Hypothalamus (tissue), 51 donors: ENCODE data around the gene DEPP1.

Experiments
- DNase-seq, 51 donors: peaks; one replicate each; lab custom pipeline; 2025; lab: John Stamatoyannopoulos, UW

Gene DEPP1

DNA sequence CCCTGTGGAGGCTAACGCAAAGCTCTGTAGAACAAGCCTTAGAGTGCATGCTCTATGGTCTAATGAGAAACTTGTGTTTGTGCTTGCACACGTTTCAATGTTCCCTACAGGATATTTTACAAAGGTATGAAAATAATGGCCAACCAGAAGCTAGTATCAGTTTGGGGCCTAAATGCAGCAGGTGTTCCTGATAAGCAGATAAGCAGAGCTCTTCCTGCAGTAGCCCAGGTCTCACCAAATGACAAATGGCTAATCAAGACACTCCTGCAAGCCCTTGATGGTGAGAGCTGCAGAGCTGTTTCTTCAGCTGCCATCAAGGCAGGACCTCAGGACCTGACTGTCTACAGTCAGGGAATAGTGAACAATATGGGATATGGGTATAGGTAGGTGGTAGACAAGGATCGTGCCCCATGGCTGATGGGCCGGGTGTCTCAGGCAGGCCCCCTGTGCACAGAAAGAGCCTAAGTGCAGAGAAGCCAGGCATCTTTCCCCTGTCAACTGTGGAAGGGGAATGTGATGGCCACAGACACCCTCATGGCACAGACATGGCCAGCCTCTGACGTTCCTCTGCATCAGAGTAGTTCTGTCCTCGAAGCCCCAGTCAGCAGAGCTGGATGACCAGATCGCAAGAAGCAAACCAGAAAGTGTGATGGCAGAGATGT is 42.2 kb downstream of the DEPP1 start:
- DNase-seq: no peak

DNA sequence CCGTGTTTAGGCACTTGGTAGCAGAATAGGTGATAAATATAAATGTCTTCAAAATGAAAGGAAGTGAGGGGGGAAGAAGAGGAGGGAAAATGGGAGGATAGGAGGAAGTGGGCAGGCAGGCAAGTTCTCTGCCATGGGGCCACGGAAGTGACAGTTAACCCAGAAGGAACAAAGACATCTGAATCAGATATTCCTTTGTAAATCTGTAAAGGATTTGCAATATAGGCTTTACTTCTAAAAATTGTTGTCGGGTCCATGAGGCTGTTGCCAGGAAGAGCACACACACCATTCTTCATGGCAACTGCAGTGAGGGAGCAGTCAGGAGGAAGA is 42.7 kb downstream of the DEPP1 start:
- no peak for DNase-seq

DNA sequence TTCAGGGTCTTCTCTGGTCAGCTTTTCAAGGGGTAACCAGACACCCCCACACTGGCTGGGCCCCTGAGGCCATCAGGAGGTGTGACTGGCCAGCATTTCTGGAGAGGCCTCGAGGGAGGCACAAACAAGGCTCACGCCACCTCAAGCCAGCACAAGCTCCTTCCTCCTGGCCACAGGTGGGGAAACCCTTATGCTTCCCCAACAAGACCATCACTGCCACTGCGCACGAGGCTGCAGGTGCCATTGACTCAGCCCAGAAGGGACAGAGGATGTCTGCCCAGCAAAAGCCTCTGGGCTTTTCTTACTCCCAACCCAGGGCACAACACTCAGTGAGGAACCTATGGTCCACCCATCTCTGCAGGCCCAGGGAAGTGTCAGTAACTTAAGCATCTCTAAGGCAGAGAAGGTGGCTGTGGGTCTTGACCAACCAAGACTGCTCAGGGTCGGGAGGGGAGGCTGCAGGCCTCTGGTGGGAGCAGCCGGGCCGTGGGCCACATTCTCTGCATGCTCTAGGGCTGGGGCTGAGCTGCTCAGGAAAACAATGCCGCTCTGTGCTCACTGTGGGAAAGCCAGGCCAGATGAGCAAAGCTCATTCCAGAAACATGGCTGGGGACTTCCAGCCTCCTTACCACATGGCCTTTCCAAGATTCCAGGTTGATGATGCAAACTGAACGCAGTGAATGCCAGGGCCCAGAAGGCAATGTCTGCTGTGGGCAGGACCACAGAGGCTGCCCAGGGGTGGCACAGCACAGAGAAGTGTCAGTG is 43.2 kb downstream of the DEPP1 start:
- peak in 43 of 51 donors; percentile 16 to 86 (median 68) for DNase-seq

DNA sequence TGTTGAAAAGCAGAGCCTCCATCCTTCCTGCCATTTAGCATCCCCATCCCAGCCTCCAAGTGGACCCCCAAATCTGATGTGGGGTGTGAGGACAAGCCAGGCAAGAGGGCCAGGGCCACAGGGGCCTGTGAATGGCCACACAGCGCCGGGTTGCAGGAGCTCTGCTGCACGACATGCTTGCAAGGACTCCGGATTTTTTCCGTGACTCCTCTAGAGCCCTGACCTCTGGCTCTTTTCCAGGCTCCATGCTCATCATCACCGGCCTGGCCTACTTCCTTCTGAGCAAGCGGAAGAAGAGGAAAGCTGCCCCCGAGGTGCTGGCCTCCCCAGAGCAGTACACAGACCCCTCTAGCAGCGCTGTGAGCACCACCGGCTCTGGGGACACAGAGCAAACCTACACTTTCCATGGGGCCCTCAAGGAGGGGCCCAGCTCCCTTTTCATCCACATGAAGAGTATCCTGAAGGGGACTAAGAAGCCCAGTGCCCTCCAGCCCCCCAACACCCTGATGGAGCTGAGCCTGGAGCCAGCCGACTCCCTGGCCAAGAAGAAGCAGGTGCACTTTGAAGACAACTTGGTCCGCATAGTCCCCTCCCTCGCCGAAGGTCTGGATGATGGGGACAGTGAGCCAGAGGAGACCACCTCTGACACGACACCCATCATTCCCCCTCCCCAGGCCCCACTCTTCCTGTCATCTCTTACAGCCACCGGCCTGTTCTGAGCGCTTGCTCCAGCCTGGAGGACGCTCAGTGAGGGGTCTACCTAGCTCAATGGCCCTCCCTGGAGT is 44.0 kb downstream of the DEPP1 start:
- peak in 1 of 51 donors; percentile 13 for DNase-seq

DNA sequence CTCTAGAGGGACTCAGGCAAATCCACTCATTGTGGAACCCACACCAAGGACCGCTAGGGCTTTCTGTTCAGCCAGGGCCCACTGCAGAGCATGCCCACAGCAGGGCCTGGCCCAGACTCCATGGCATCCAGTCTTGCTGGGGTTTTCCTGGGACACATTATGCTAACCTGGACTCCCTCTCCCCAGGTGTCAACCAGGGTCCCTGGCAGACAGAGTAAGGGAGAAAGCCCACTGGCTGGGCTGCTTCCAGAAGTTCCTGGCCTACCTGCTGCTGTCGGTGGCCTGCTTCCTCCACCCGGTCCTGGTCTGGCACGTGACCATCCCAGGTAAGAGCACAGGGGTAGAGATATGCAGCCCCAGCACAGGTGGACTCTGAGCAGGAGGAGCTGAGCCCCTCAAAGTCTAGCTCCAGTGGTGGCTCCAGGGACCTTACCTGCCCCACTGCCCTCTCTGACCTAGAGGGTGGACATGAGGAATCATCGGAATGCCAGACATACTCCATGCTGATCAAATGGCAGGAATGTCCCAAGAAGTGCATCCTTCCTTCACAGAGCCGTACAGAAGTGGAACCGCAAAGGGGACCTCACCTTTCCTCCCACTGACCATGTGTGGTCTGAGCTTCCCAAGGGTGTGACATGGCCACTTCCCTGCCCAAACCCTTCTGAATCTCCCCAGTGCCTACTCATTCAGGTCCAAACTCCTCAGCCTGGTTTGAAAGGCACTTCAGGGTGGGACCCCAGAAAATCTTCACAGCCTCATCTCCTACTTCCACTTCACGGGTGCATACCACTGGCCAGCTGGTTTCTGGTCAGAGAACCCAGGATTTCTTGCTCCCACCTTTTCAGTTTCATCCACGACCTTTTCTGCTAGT is 44.9 kb downstream of the DEPP1 start:
- DNase-seq: no peak

DNA sequence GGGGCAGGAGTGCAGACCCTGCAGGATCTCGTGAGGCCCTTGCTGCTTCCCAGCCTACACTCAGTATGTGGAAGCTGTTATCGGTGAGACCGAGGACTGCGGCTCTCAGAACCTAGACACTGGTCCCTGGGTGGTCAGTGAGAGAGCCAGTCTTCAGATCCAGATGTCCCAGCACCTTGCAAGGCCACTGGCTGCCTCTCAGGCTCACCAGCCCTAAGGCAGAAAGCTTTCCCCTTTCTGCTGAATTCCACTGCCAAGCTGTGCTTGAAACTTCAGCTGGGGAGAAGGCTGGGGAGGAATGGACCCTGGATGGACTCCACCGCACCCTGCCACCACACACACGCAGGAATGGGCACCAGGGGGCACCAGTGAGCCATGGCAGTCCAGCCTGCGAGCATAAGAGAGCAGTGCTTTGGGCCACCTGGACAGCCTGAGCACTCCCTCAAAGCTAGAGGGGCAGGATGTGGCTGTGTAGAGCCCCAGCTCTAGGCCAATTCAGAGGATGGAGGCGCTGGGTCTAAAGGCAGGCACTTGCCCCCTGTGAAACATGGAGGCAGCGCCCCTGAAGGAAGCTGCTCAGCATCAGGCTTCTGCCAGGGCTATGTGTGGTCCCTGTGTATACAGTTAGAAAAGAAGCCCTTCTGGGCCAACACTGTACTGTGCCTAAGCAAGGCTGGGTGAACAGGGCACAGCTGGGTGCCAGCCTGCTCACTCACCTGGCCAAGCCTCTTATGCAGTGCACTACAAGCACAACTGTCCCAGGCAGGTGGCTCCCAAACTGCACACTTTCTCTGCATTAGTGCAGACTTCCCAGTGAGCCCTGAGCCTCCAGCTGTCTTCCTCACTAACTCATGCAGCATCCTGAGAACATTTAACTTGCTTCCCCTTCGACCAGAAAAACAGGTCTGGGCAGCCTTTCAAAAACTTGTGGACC is 45.8 kb downstream of the DEPP1 start:
- peak; percentile 43 to 97 (median 81) for DNase-seq

DNA sequence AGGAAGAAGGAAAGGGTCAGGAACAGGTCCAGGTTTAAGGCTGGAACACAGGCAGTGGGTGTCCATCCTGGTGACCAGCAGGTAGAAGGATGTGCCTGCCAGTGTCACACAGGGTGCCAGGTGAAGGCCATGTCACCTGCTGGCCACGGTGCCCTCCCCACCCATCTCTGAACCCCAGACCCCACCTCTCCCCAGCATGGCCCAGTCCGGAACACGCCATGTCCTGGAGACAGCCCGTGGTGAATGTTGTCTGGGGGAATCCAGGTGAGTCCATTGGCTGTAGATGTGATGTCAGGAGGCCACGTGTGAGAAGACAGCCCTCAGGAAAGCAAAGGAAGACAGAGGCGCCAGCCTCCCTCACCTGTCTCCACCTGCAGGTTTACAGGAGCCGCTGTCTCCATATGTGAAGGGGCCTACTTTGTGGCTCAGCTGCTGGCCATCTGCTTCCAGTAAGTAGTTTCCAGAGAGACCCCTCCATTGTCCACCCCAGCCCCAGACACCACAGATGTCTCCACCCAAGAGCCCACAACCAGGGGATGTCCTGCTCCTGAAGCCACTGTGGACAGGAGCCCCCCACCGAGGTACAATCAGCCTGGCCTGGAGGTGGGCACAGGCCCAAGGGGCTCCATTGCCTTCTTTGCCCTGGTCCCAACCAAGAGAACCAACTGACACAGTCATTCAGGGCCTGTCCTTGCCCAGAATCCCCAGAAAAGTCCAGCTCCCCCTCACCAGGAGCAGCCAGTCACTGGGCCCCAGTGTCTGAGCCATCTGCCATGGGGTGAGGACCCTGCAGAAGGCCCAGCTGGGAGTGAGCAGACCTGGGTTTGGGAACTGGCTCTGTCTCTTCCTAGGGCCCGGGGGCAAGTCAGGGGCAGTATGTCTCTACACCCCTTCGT is 46.7 kb downstream of the DEPP1 start:
- DNase-seq: no peak

DNA sequence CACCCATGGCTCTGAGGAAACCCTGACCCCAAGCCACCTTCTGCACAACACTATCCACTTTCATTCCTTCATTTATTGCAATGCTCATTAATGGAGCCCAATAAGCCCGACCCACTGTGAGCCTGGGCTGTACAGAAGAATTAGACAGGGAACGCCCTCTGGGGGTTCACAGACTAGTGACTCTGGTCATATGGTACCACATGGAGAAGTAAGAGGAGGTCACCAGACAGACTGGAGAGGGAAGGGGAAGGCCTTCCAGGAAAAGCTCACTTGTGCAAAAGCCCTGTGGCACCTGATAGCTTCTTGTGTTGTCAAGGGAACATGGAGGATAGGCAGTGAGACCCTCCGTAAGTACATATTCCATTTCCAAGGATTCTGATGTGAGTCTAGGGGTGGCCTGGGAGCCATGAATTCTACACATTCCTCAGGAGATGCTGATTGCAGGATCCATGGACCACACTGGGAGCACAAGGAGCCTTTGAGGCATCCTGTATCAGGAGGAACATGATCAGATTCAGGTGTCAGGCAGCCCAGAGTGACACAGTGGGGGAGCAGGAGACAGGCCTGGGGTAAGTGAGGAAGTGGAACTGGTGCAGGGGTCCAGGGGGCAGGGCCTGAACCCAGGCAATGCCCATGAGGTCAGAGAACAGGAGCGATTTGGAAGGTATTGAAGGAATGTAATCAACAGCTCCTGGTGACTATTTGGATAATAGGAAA is 47.5 kb downstream of the DEPP1 start:
- DNase-seq: no peak

DNA sequence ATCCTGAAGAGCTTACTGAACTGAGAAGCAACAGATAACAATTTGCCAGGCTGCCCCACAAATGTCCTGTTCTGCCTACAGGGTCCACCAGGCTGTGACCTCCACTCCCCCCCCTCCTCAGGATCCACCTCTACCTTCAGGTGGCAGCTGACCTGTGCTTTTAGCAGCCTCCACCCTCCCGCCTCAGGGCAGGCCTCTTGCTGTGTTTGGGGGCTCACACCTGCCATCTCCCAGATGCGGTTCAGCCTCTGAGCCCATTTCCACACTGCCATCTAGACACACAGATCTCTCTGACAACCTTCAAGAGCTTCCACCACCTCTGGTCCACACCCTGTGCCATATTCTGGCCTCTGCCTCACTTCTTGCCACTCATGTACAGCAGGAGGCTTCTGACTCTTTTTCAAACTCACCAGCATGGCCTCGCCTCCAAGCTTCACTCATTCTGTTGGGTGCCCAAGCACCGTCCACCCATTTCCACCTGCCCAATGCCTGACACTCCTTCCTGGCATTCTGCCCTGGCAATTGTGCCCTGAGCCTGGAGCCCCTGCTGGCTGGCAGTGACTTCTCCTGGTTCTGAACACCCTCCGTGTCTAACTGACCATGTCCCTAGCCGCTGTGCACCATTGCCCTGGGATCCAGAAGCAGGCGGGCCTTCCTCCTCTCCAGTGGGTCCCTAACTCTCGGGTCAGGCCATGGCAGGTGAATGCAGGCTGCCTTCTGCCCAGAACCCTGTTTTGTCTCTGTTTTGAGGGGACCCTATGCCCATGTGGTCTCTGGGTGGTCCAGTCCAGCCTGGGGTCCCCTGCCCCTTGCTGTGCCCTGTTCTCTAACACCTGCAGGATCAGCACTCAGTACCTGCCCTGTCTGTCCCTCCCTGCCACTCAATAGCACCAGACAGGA is 49.0 kb downstream of the DEPP1 start:
- DNase-seq: no peak

DNA sequence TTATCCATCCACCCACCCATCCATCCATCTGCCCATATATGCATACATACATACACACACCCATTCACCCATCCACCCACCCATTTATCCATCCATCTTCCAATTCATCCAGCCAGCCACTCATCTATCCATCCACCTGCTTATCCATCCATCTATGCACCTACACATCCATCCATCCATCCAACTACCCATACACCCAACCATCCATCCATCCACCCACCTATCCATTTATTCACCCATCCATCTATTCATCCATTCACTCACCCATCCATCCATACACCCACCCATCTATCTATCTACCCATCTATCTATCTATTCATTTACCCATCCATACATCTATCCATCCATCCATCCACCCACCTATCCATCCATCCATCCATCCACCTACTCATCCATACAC is 50.1 kb downstream of the DEPP1 start:
- DNase-seq: no peak

DNA sequence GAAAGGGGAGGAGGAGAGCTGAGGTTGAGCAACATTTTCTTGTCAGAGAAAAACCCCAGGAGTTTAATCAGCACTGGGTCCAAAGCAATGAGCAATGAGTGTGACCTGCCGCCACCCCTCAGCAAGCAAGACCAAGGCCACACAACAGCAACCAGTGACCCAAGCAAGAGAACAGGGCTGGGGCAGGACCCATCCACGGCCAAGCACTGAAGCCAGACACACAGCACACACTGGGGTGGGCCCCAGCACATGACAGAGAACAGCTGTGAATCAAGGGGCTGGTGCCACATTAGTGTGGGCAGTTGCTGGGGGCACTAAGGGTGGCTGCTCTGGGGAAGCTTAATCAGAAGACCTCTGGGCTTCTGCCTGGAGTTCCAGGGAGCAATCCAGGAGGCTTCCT is 51.3 kb downstream of the DEPP1 start:
- DNase-seq: no peak

DNA sequence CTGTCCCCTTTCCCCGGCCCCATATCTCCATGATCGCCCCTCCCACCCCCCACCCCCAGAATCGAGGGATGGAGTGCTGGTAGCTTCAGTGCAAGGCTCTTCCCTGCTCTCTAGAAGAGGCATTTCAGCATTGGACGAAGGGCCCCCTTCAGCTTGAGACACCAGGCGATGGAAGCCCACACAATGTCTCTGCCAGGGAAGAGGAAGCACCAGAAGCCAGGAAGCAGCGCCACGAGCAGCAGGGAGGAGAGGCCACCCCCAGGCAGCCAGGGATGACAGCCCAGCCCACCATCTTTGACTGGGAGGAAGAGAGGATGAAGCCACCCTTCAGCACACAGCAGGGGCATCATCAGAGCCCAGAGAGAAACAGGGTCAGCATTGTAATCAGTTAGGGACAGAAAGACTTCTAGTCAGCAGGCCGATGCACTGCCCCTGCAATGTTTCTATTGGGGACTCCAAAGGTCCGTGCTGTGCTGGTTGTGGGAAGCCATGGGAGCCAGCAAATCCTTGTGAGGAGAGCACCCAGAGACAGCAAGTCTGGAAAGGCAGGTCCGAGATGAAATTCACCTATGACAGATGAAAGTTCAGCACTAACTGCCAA is 51.8 kb downstream of the DEPP1 start:
- no peak for DNase-seq
